Smooth muscle cell (in vitro differentiated cells): Measurements from ENCODE around the gene SSR1. TPM values are rescaled to one million over a fixed set of nuclear protein-coding genes. Genes with fewer than 3 reads are reported as not detected.

ENCODE experiments used
- DNase-seq: peaks from one replicate; lab custom pipeline; 2025; ENCODE audit not compliant: unreplicated experiment; lab: John Stamatoyannopoulos, UW
- H2AFZ ChIP-seq: fragments of 200-600 bp; sonication (generic); 2 replicates; pipeline ENCODE4 v1.6.0; 2016; ENCODE audit warnings: antibody characterized with exemption, low read depth, mild to moderate bottlenecking
- H3F3A ChIP-seq: fragments of 200-600 bp; sonication (generic); 2 replicates; pipeline ENCODE4 v1.6.0; 2017; ENCODE audit warnings: antibody characterized with exemption, low read depth
- H3K27ac ChIP-seq: fragments of 200-600 bp; sonication (generic); 2 replicates; pipeline ENCODE4 v1.5.1; 2016; ENCODE audit warnings: low read depth, mild to moderate bottlenecking
- H3K27me3 ChIP-seq: fragments of 200-600 bp; sonication (generic); 2 replicates; pipeline ENCODE4 v1.6.1; 2016; ENCODE audit warnings: low read depth, mild to moderate bottlenecking
- H3K36me3 ChIP-seq: fragments of 200-600 bp; sonication (generic); 2 replicates; pipeline ENCODE4 v1.5.1; 2016; ENCODE audit warnings: low read depth
- H3K4me1 ChIP-seq: fragments of 200-600 bp; sonication (generic); 2 replicates; pipeline ENCODE4 v1.5.1; 2016; ENCODE audit warnings: low read depth
- H3K4me2 ChIP-seq: fragments of 200-600 bp; sonication (generic); 2 replicates; pipeline ENCODE4 v1.6.0; 2016; ENCODE audit warnings: mild to moderate bottlenecking
- H3K4me3 ChIP-seq: fragments of 200-600 bp; sonication (generic); 2 replicates; pipeline ENCODE4 v1.5.1; 2016; ENCODE audit warnings: mild to moderate bottlenecking
- H3K79me2 ChIP-seq: fragments of 200-600 bp; sonication (generic); 2 replicates; pipeline ENCODE4 v1.6.0; 2016; ENCODE audit warnings: low read depth, mild to moderate bottlenecking
- H3K9ac ChIP-seq: fragments of 200-600 bp; sonication (generic); 2 replicates; pipeline ENCODE4 v1.6.0; 2016; ENCODE audit warnings: low read depth
- H3K9me3 ChIP-seq: fragments of 200-600 bp; sonication (generic); replicated peaks from 2 replicates; pipeline ENCODE4 v1.5.1; 2016; ENCODE audit warnings: low read depth
- H4K20me1 ChIP-seq: fragments of 200-600 bp; sonication (generic); 2 replicates; pipeline ENCODE4 v1.6.0; 2016; ENCODE audit warnings: low read depth
- CTCF ChIP-seq: fragments of 200-600 bp; sonication (generic); IDR thresholded peaks from 2 replicates; pipeline ENCODE4 v1.5.1; 2017; ENCODE audit warnings: borderline replicate concordance, mild to moderate bottlenecking, antibody characterized with exemption; ENCODE audit not compliant: insufficient read depth, poor library complexity, severe bottlenecking
- WGBS: methylation state at CpG from one replicate; pipeline ENCODE4 v1.1.7; 2016; ENCODE audit warnings: low lambda C conversion rate; 5-methylcytosine and 5-hydroxymethylcytosine counted together
- polyA plus RNA-seq: library from polyadenylated mRNA; unstranded; fragments of >200 nt; fragmentation: Nextera tagmentation; extraction: Ambion mirVana; gene quantifications from 2 replicates; pipeline ENCODE4 v1.2.1, GENCODE V29; 2016
- total RNA-seq: library from RNA; depleted of rRNA; stranded (reverse); fragments of >200 nt; gene quantifications from 2 replicates; pipeline ENCODE4 v1.2.3, GENCODE V29; 2014

The SSR1 gene
- total and polyA plus RNA-seq, 2 experiments from 2014 or later = 304 to 306 TPM

GRCh38 chr6:7290079-7290478 lies 22.9 kb downstream of the SSR1 start:
- Histone ChIP-seq H3K79me2 (no peaks in the 10 kb centered on the region), H2AFZ (no peak overlapping the region), H4K20me1 (peaks cover 80% of the 10 kb centered on the region), H3K4me3 (no peak overlapping the region), H3K4me2 (no peak overlapping the region), H3F3A (peaks cover 40% of the 10 kb centered on the region), H3K4me1 (no peaks in the 10 kb centered on the region), H3K27me3 (no peaks in the 10 kb centered on the region), H3K9me3 (no peaks in the 10 kb centered on the region), H3K27ac (no peak overlapping the region), H3K36me3 (peaks cover 43% of the 10 kb centered on the region), H3K9ac (no peak overlapping the region)
- 100% methylated on average over 1 of the region's 1 CpG for WGBS
- TF ChIP-seq CTCF = no peak
- no peak for DNase-seq

GRCh38 chr6:7285416-7285815 lies 27.6 kb downstream of the SSR1 start:
- Histone ChIP-seq H3K36me3 (peaks cover 38% of the 10 kb centered on the region), H3K4me1 (no peaks in the 10 kb centered on the region), H3K79me2 (no peaks in the 10 kb centered on the region), H3K27me3 (no peaks in the 10 kb centered on the region), H3K9ac (no peak overlapping the region), H3K4me3 (no peak overlapping the region), H2AFZ (no peak overlapping the region), H3K27ac (no peak overlapping the region), H3K4me2 (no peak overlapping the region), H3K9me3 (no peaks in the 10 kb centered on the region), H4K20me1 (peaks cover 39% of the 10 kb centered on the region), H3F3A (peaks cover 40% of the 10 kb centered on the region)
- no peak for TF ChIP-seq CTCF
- DNase-seq = no peak
- 95% methylated on average over 6 of the region's 6 CpGs for WGBS

- no peak for TF ChIP-seq CTCF
- Histone ChIP-seq H3K36me3 (peaks cover 22% of the 10 kb centered on the region), H2AFZ (no peak overlapping the region), H4K20me1 (peaks cover 23% of the 10 kb centered on the region), H3K4me1 (no peaks in the 10 kb centered on the region), H3K4me3 (no peak overlapping the region), H3K4me2 (no peak overlapping the region), H3K79me2 (no peaks in the 10 kb centered on the region), H3F3A (peaks cover 32% of the 10 kb centered on the region), H3K9ac (no peak overlapping the region), H3K27ac (no peak overlapping the region), H3K9me3 (no peaks in the 10 kb centered on the region), H3K27me3 (no peaks in the 10 kb centered on the region)
- 90% methylated on average over 2 of the region's 2 CpGs for WGBS
- DNase-seq = no peak
These were observed 29.3 kb downstream of the SSR1 start for GRCh38 chr6:7283676-7284075.

- 94% methylated on average over 10 of the region's 10 CpGs for WGBS
- no peak overlapping the region for H3K27ac ChIP-seq
- no peaks in the 10 kb centered on the region for H3K4me1 ChIP-seq
- no peaks in the 10 kb centered on the region for H3K9me3 ChIP-seq
- TF ChIP-seq CTCF = no peak
- H3K27me3 ChIP-seq = no peaks in the 10 kb centered on the region
- no peak overlapping the region for H3K4me3 ChIP-seq
- no peak overlapping the region for H3K4me2 ChIP-seq
- DNase-seq = no peak
- peaks cover 10% of the 10 kb centered on the region for H3K36me3 ChIP-seq
- peaks cover 22% of the 10 kb centered on the region for H3F3A ChIP-seq
- H4K20me1 ChIP-seq = peaks cover 12% of the 10 kb centered on the region
- no peaks in the 10 kb centered on the region for H3K79me2 ChIP-seq
- no peak overlapping the region for H3K9ac ChIP-seq
- H2AFZ ChIP-seq = no peak overlapping the region
These were observed 30.7 kb downstream of the SSR1 start for GRCh38 chr6:7282097-7282906.
